ENCODE results near the gene COX8A. TPM values are rescaled to one million over a fixed set of nuclear protein-coding genes. Genes with fewer than 3 reads are reported as not detected.

COX8A gene, protein sequence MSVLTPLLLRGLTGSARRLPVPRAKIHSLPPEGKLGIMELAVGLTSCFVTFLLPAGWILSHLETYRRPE
- total RNA-seq: 118 TPM

DNA sequence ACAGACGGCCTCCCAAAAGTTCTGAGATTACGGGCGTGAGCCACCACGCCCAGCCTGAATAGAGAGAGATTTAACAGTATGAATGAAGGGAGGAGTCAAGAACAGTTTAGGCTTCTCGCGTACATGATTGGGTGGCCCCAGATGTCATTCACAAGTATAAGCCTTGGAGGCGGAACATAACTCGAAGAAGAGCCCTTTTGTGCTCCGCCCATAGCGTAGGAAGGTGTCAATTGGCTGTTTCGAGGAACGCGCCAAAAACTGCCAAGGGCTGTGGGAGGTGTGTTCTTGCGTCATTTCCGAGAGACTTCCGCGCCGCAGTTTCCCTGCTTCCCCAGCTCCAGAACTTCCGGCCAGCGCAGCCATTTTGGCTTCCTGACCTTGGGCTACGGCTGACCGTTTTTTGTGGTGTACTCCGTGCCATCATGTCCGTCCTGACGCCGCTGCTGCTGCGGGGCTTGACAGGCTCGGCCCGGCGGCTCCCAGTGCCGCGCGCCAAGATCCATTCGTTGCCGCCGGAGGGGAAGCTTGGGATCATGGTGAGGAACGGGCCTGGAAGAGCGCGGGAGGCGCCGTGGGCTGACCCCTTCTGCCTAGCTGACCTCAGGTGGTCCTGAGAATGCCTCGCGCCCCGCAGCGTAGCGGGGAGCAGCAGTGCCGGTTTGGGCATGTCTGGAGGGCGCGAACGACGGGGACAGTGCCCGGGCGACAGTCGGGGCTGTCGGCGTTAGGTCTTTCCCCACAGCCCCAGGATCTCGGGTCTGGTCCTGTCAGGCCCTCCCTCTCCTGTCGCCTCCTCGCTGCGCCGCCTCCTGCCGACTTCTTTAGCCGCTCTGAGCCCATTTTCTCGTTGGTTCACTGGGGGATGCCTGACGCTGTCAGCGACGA is at the start of gene COX8A:
COX8A (plus strand) TSS at position 362 of the 885 bp plus-strand sequence; CDS start at position 423, 61 bp downstream.
- DNase-seq (ENCODE audit: low spot score): peak; percentile 97
- ATAC-seq: peak; percentile 99
- intact Hi-C loops (cut with DNase I): no loop called here

DNA sequence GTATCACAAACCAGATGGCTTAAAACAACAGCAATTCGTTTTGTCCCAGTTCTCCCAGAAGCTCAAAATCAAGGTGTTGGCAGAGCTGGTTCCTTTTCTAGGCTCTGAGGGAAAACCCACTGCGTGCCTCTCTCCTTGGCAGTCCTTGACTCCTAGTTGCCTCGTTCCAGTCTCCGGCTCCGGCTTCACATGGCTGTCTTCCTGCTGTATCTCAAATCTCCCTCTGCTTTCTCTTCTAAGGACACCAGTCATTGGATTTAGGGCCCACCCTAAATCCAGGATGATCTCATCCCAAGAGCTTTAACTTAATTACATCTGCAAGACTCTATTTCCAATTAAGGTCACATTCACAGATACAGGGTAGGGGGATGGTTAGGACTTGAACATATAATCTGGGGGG is 44.8 kb upstream of the COX8A start:
- intact Hi-C loops (cut with DNase I): no loop called here
- ATAC-seq: no peak
- DNase-seq (ENCODE audit: low spot score): no peak

DNA sequence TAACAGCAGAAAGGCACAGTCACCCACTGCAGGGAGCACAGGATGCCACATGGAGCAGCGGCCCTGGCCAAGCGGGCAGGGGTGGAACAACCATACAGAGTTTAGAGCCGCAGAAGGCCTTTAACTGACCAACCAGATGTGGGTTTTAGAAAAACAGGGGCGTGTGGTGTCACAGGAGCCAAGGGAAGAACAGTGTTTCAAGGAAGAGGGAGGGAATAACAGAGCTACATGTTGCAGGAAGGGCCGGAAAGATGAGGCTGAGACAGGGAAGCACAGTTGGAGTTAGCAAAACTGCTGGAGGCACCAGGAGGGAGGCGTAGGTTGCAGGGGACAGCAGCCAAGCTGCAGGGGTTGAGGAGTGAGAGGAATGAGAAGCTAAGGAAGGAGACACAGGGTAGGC is 43.4 kb upstream of the COX8A start:
- intact Hi-C loops (cut with DNase I): no loop called here
- ATAC-seq (no peak), DNase-seq (ENCODE audit: low spot score) (no peak)

DNA sequence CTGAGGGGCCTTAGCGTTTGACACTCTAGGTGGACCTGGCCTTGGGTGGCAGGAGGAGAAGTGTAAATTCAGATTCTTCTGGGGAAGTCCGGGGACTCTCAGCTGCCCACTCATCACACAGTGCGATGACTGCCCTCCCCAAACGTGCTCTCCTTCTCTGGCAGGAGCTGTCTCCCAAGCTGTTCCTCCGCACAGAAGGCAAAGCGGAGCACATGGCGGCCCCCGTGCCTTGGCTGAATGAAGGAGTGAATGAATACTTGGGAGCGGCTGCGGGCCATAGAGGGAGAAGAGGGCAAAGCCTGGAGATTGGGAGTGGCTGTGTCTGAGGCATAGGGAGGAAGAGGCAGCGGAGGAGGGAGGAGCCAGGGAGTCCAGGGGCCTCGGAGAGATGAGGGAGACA is 42.5 kb upstream of the COX8A start:
- DNase-seq (ENCODE audit: low spot score) (no peak), ATAC-seq (no peak)
- intact Hi-C loops (cut with DNase I): no loop called here

DNA sequence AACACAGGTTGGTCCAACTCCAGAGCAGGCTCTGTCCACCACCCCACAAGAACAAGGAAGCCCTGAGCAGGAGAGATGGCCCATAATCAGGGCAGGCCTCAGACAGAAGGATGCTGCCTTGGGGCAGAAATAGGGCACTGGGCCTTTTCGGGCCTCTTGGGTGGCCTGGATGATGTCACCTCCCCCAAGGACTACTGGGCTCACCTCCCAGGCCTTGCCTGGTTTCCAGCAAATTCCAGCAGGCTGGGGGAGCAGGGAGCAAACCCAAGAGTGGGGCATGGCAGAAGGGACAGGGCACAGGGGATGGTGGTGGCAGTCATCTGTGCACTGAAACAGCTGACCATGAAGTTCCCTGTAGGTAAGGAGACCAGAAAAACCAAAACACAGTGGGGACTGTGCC is 41.0 kb upstream of the COX8A start:
- no peak for ATAC-seq
- DNase-seq (ENCODE audit: low spot score): no peak
- intact Hi-C loops (cut with DNase I): no loop called here

DNA sequence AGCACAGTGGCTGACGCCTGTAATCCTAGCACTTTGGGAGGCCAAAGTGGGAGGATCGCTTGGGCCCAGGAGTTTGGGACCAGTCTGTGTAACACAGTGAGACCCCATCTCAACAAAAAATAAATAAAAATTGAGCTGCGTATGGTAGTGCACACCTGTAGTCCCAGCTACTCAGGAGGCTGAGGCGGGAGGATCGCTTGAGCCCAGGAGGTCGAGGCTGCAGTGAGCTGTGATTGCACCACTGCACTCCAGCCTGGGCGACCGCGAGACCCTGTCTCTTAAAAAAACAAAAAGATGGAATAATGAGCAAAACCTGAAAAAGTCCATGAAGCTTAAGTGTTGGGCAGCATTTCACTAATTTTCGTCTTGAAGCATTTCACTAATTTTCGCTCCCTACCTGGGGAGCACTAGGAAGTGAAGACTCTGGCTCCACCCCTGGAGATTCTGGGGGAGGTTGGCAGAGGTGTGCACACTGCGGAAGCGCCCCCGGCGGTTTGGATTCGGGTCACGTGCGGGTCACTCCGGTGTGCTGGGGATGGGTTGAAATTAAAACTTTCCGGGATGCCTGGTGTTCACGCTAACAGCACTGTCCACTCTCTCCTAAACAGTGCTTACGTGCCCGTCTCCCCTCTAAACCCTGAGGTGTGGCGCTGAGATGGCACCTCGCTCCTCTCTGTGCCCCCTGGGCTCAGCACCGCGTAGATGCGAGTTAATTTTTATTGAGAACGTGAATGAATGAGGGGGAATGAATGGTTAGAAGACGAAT is 36.5 kb upstream of the COX8A start:
- intact Hi-C loops (cut with DNase I): no loop called here
- DNase-seq (ENCODE audit: low spot score) (no peak), ATAC-seq (no peak)

DNA sequence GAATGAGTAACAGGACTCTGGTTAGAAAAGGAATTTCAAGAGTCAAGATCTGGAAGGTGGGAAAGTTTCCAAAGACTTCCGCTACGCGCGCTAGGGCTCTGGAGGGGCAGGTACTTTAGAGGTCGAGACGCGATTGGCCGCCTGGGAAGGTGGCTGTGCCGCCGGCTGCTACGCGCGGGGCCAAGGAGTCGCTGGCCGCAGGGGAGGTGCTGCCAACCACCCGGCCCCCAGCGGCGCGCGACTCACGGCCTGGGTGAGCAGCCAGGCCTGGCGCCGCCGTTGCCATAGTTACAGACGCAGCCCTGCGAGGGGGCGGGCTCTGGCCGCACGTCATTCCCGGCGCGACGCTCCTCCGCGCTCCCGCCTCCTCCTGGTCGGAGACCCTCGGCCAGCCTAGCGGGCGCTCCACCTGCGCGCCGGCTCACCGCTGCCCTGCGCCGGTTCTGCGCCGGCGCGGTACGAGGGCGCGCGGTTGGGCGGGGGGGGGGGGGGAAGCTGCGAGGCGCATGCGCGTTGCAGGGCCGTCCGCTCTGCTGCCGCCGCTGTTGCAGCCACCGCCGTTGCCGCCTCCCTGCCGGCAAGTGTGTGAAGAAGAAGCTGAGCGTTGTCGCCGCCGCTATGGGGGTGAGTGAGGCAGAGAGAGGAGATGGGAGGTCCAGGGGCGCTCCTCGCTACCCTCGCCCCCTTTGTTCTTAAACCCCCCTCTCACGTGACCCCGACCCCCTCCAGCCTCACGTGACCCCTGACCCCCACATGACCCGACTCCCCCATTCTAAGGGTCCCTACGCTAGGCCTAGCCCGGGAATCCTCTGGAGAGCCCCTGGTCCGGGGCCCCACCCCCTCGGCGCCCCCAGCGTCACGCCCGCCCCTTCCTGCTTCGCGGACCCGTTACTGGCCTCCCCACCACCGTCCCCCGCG is 35.7 kb upstream of the COX8A start, which contains the start of gene NAA40:
NAA40 (plus strand) TSS at position 524 of the 918 bp plus-strand sequence; CDS start at position 619, 95 bp downstream.
- intact Hi-C loops (cut with DNase I): no loop called here
- DNase-seq (ENCODE audit: low spot score): peak; percentile 92

DNA sequence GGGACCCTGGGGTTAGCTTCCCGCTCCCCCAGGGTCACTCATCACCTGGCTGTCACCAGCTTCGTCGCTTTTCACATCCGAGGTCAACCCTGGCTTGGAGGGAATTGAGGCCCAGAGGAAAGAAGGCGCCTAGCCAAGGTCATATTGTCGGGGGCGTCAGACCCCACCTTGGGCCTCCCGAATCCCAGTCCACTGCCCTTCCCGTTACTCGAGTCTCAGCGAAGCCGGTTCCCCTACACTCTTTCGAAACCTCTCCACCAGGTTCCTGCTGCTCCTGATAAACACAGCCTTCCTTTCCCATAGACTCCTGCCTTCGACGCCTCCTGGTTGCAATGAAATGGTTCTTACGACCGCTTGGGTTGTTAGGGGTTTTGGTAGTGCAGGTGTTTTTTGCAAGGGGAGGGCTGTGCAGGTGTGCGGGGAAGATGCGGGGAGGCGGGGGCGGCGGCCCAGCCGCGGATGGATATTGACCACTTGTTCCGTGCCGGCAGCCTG is 35.0 kb upstream of the COX8A start:
- no peak for DNase-seq (ENCODE audit: low spot score)

More for the DNA sequence above, 35.7 kb upstream of the COX8A start, which contains the start of gene NAA40:
- peak; percentile 96 for ATAC-seq

DNA sequence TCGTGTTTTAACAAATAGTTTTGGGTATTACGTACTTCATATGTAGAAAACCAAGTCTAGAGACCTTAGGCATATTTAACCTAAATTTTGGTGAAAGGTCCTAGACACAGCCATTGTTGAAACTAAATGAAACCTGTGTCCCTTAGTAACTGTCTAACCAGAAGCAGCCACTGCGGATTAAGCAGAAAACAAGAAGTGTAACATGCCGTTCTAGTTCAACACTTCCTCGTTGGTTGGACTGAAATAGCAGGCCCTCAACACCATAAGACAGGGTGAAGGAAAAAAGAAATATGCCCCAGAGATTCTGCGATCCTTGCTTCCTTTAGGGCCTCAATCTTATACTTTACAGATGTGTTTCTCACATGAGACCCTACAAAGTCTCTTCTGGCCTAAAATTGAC is 33.6 kb upstream of the COX8A start:
- no peak for ATAC-seq
- intact Hi-C loops (cut with DNase I): no loop called here
- no peak for DNase-seq (ENCODE audit: low spot score)

More for the DNA sequence above, 35.0 kb upstream of the COX8A start:
- intact Hi-C loops (cut with DNase I): no loop called here
- ATAC-seq: peak; percentile 8

DNA sequence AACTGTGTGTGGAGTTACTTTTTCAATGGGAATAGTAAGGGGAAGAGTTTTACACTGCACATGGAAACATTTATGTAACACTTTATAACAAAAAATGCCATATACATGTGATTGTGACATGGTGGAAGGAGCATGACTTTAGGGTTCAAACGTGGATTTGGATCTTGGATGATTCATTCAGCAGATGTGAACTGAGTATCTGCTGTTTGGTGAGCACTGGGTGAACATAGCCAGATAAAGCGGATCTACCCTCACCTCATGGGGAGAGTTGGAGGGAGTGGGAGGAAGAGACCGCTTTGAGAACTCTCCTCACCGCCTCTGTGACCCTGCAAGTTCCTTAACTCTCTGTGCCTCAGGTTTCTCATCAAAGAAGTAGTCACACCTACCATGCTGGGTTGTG is 32.5 kb upstream of the COX8A start:
- no peak for DNase-seq (ENCODE audit: low spot score)
- intact Hi-C loops (cut with DNase I): no loop called here
- ATAC-seq: no peak

DNA sequence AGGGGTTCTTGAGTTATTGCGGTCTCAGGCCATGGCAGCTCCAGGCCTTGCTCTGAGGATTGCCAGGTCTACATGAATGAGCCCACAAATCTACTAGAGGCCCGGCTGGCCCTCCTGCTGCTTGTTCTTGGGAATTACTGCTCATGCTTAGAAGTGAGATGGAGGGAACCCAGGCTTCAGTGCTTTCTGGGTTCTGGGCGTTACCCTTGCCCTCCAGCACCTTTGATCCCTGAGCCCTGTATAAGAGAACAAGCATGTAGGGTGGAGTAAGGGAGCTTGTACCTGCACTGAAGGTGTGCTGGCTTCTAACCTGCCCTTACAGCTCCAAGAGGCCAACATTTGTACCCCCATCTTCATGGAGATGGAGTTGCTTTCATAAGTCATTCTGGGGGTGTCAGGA is 31.6 kb upstream of the COX8A start:
- intact Hi-C loops (cut with DNase I): no loop called here
- DNase-seq (ENCODE audit: low spot score): no peak
- ATAC-seq: no peak

DNA sequence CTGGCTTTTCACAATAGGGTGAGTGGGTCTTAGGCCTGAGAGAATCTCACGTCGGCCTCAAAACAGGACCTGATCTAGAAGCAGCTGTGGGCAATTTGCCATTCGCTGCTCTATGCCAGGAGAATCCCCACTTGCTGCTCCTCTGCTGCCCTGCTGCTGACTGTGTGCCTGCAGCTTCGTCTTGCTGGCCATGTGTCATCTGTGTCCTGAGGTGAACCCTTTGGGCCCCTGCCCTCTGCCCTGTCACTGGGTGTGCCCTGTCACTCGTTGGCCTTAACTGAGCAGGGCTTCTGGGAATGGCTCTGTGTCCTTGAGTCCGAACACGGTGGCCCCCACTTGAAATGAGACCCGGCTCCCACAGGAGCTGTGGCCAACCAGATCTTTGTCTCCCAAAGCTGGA is 29.4 kb upstream of the COX8A start:
- intact Hi-C loops (cut with DNase I): no loop called here

DNA sequence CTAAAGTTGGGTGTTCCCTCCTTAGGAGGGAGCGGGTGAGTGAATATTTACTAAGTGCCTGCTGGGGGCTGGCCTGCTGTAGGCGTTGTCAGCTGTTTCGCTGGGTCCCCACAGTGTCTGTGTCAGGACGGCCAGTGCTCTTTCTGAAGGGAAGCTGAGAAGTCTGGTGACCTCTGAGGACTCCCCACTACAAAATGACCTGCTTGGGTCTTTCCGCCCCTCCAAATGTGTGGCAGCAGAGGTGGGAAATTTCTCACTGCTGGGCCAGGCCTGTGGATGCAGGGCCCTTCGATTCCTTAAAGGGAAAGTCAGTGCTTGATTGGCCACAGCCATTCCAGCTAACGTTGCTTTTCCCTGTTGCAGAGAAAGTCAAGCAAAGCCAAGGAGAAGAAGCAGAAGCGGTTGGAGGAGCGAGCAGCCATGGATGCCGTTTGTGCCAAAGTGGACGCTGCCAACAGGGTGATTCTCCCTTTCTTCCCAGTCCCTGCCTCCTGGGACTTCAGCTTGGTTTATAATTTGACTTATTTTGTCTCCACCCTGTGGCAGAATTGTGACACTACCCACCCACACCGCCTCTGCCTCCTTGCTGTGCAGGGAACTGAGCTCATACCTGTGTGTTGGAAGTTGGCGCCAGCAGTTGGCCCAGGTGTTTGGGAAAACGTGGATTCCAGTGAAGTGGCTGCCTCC is 28.8 kb upstream of the COX8A start:
- ATAC-seq: peak; percentile 94

More for the DNA sequence above, 29.4 kb upstream of the COX8A start:
- ATAC-seq (peak; percentile 44), DNase-seq (ENCODE audit: low spot score) (no peak)

DNA sequence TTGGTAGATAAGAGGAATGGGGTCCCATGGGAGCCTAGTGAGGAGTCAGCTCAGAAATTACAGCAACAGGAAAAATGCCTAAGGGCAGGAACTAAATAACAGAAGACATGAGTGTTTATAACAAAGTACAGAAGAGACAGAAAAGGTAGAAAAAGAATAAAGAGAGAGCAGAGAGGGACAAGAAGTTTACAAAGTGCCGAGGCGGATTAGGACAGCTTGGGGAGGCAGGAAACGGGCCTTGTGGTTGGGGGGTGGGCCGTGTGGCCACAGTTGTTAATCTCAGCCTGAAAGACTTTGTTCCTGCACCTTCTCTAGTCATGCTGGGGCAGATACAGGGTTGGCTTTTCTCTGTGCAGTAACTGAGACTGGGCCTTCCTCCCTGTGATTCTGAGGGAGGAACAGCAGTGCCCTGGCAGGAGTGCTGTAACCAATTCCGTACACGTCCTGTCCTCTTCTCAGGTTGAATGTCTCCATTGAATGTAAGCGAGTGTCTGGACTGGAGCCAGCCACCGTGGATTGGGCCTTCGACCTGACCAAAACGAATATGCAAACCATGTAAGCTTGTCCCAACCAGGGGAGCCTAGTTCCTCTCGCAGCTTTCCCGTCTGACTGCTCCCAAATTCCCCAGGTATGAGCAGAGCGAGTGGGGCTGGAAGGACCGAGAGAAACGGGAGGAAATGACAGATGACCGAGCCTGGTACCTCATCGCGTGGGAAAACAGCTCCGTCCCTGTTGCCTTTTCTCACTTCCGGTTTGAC is 22.5 kb upstream of the COX8A start:
- ATAC-seq: no peak
- DNase-seq (ENCODE audit: low spot score): no peak
- intact Hi-C loops (cut with DNase I): no loop called here

More for the DNA sequence above, 28.8 kb upstream of the COX8A start:
- peak; percentile 79 for DNase-seq (ENCODE audit: low spot score)
- intact Hi-C loops (cut with DNase I): loop anchor here (2.0 kb wide), 1 partner anchor 109 kb away; no protein-coding TSS in a partner anchor

DNA sequence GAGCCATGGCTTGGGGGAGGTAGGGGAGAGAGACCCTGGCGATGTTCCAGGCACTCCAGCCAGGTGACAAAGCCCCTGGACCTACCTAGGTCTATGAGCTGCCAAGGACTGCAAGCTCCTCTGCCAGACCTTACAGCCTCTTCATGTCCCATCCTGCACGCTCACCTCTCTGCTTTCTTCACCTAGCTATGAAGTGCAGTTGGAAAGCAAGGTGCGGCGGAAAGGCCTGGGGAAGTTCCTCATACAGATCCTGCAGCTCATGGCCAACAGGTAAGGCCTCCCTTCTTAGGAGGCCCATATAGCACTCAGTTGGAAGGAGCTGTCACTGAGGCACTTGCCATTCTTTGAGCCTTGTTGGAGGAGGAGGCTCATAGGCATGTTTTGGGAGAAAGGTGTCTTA is 21.9 kb upstream of the COX8A start:
- DNase-seq (ENCODE audit: low spot score) (no peak), ATAC-seq (no peak)
- intact Hi-C loops (cut with DNase I): no loop called here

DNA sequence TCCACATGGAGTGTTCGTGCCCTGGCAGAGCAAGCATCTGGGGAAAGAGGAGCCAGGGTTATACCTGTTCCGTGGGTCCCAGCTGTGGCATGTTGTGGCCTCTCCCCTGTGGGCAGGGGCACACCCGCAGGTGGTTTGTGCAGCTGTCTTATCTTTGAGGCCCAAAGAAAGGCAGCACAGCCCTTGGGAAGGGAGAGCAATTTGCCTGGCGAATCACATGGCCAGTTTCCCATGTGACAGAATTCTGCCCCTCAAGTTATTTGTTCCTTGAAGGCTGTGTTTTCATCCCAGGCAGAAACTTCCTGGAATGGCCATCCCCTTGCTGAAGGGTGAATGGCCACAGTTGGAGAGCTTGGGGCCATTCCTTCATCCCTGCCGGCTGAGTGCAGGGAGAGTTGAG is 16.4 kb upstream of the COX8A start:
- intact Hi-C loops (cut with DNase I): no loop called here
- ATAC-seq (no peak), DNase-seq (ENCODE audit: low spot score) (no peak)

All from sciatic nerve (tissue), 2 donors.